Neuronal stem cell (in vitro differentiated cells): ENCODE results near the gene DCAF16. TPM values are rescaled to one million over a fixed set of nuclear protein-coding genes. Genes with fewer than 3 reads are reported as not detected.
A peak's percentile ranks its signal among the peaks of the same experiment; 100 is the strongest.

Source experiments
- DNase-seq: peaks from one replicate; pipeline ENCODE4 v3.0.0-alpha.2; 2013; ENCODE audit warnings: low spot score
- H2AFZ ChIP-seq: one replicate; pipeline ENCODE4 v1.6.1; 2013; ENCODE audit warnings: mild to moderate bottlenecking, low read length, inconsistent platforms
- H2AK5ac ChIP-seq: 2 replicates; pipeline ENCODE4 v1.6.1; 2013; ENCODE audit warnings: low read depth, mild to moderate bottlenecking, inconsistent platforms, low read length, moderate library complexity, mixed read lengths
- H2BK120ac ChIP-seq: 2 replicates; pipeline ENCODE4 v1.6.1; 2013; ENCODE audit warnings: low read depth, mild to moderate bottlenecking, inconsistent platforms, low read length, moderate library complexity, mixed read lengths
- H2BK12ac ChIP-seq: one replicate; pipeline ENCODE4 v1.6.1; 2013; ENCODE audit warnings: low read length, inconsistent platforms
- H2BK15ac ChIP-seq: 2 replicates; pipeline ENCODE4 v1.6.1; 2013; ENCODE audit warnings: mild to moderate bottlenecking, low read length, inconsistent platforms, mixed read lengths
- H2BK5ac ChIP-seq: one replicate; pipeline ENCODE4 v1.6.1; 2013; ENCODE audit warnings: inconsistent platforms, mild to moderate bottlenecking, low read length, moderate library complexity
- H3K14ac ChIP-seq: one replicate; pipeline ENCODE4 v1.6.1; 2013; ENCODE audit warnings: low read length, inconsistent platforms
- H3K18ac ChIP-seq: 2 replicates; pipeline ENCODE4 v1.6.1; 2013; ENCODE audit warnings: low read length, inconsistent platforms
- H3K23ac ChIP-seq: 2 replicates; pipeline ENCODE4 v1.6.1; 2013; ENCODE audit warnings: low read depth, mild to moderate bottlenecking, mixed read lengths, low read length, inconsistent platforms; ENCODE audit not compliant: poor library complexity
- H3K27ac ChIP-seq: replicated peaks from 3 replicates; pipeline ENCODE4 v1.5.1; 2013; ENCODE audit warnings: low read length, inconsistent platforms
- H3K27me3 ChIP-seq, 3 experiments: 2 replicates each; pipeline ENCODE4 v1.6.1; 2013; ENCODE audit warnings: low read length in 3 of 3, mild to moderate bottlenecking in 2 of 3, inconsistent platforms in 1 of 3, low read depth in 1 of 3, mixed read lengths in 1 of 3, moderate library complexity in 1 of 3; ENCODE audit not compliant: control insufficient read depth in 3 of 3, insufficient read depth in 3 of 3
- H3K36me3 ChIP-seq, 2 donors: replicated peaks in 1 of 2; 2 replicates each; pipeline ENCODE4 v1.6.1; 2013; ENCODE audit warnings: low read length in 2 of 2; ENCODE audit not compliant: control insufficient read depth in 2 of 2, insufficient read depth in 2 of 2
- H3K4ac ChIP-seq: 2 replicates; pipeline ENCODE4 v1.6.1; 2013; ENCODE audit warnings: inconsistent platforms, mild to moderate bottlenecking, low read length, moderate library complexity
- H3K4me1 ChIP-seq, 2 donors: 1 replicate in 1 of 2; 2 replicates in 1 of 2; pipeline ENCODE4 v1.6.1; 2013; ENCODE audit warnings: low read length in 2 of 2, low read depth in 1 of 2; ENCODE audit not compliant: control insufficient read depth in 2 of 2, insufficient read depth in 1 of 2
- H3K4me2 ChIP-seq: one replicate; pipeline ENCODE4 v1.6.1; 2013; ENCODE audit warnings: mild to moderate bottlenecking, low read length, inconsistent platforms; ENCODE audit not compliant: insufficient read depth, poor library complexity, severe bottlenecking
- H3K4me3 ChIP-seq, 2 donors: 2 replicates each; pipeline ENCODE4 v1.5.1; 2013; ENCODE audit warnings: low read length in 2 of 2, mild to moderate bottlenecking in 2 of 2, inconsistent platforms in 1 of 2, moderate library complexity in 1 of 2
- H3K79me1 ChIP-seq: one replicate; pipeline ENCODE4 v1.6.1; 2013; ENCODE audit warnings: low read depth, mild to moderate bottlenecking, inconsistent platforms, low read length, moderate library complexity
- H3K9ac ChIP-seq: one replicate; pipeline ENCODE4 v1.6.1; 2013; ENCODE audit warnings: mild to moderate bottlenecking, low read depth, low read length, inconsistent platforms; ENCODE audit not compliant: poor library complexity
- H3K9me3 ChIP-seq, 2 donors: replicated peaks in 1 of 2; 2 replicates each; pipeline versions ENCODE3 to v1.6.1; 2013; ENCODE audit warnings: low read length in 2 of 2, mild to moderate bottlenecking in 2 of 2, inconsistent platforms in 1 of 2, low read depth in 1 of 2, mixed read lengths in 1 of 2, moderate library complexity in 1 of 2; ENCODE audit not compliant: control insufficient read depth in 2 of 2, insufficient read depth in 1 of 2
- H4K8ac ChIP-seq: one replicate; pipeline ENCODE4 v1.6.1; 2013; ENCODE audit warnings: low read depth, mild to moderate bottlenecking, inconsistent platforms, low read length, moderate library complexity
- H4K91ac ChIP-seq: one replicate; pipeline ENCODE4 v1.6.1; 2013; ENCODE audit warnings: low read length, low read depth, mild to moderate bottlenecking, inconsistent platforms; ENCODE audit not compliant: poor library complexity
- WGBS, 2 donors: extraction: QIAGEN DNeasy Blood & Tissue Kit; methylation state at CpG; one replicate each; pipeline ENCODE4 v1.1.7; 2013; ENCODE audit warnings: missing lambda C conversion rate in 2 of 2, mixed read lengths in 1 of 2; ENCODE audit not compliant: insufficient read length in 2 of 2, insufficient replicate concordance in 1 of 2; ENCODE audit errors: extremely low coverage in 2 of 2; 5-methylcytosine and 5-hydroxymethylcytosine counted together
- polyA plus RNA-seq, 2 experiments: library from polyadenylated mRNA; stranded (reverse); fragments of 200-250 nt; gene quantifications; one replicate each; pipeline ENCODE4 v1.2.3, GENCODE V29; 2013

The DCAF16 gene
- polyA plus RNA-seq (2013, experiment 1 of 2) = 36.8 TPM
- 37.1 TPM for polyA plus RNA-seq (2013, experiment 2 of 2)

DNA sequence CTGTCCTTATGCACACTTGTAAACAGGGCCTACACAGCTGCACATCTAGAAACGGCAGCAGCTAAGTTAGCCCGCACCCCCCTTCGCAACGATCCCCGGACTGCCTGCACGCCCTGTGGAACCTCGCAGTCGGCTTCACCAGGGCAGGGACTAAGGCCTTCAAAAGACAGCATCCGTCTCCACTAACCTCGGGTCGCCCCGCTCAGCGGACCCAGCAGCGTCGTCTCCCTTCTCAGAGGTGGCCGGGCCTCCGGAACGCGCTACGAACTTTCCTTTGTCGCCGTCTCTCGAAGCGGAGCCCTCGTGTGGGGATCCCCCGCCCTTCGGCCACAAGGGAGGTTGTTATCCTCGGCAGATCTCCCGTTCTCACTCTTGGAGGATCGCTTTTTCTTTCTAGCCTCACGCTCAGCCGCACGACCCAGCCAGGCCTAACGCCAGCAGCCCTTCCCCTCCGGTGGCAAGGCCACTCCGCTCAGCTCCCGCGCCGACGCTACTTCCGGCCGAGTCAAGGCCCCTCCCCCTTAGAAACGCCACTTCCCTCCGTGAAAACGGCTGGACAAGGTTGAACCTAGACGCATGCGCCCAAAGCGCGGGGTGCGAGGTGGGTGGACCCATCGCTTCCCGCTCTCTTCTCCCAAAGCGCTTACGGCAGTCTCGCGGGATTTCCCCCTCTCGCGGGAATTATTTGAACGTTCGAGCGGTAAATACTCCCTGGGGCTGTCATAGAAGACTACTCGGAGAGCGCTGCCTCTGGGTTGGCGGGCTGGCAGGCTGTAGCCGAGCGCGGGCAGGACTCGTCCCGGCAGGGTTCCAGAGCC, at the start of gene DCAF16, which contains the start of gene NCAPG:
Gene DCAF16, minus strand, starts transcription at position 498 of the 818 bp plus-strand sequence. CDS start 6,616 bp downstream, outside the sequence.
Gene NCAPG, plus strand, starts transcription at position 720 of the 818 bp plus-strand sequence. CDS start 99 bp downstream, outside the sequence.
- Histone ChIP-seq H2BK5ac (no peak within 1 kb of the TSS), H3K23ac (peak within 1 kb of the TSS; percentile 81), H2BK15ac (no peak within 1 kb of the TSS), H3K79me1 (no peaks in the 10 kb centered on the region), H3K27ac (peak within 1 kb of the TSS; percentile 84), H3K4ac (peak within 1 kb of the TSS; percentile 61), H3K9me3 (no peaks in the 10 kb centered on the region), H3K4me2 (peak within 1 kb of the TSS; percentile 89), H2AK5ac (peak within 1 kb of the TSS; percentile 74), H3K27me3 (no peaks in the 10 kb centered on the region), H3K14ac (peak within 1 kb of the TSS; percentile 17), H3K4me1 (peaks cover 0 to 16% of the 10 kb centered on the region in 2 donors), H2BK12ac (no peak within 1 kb of the TSS), H3K4me3 (peak within 1 kb of the TSS; percentile 91 to 99), H3K36me3 (peaks cover 0 to 73% of the 10 kb centered on the region in 2 donors), H2AFZ (peak within 1 kb of the TSS; percentile 88), H4K91ac (no peak within 1 kb of the TSS), H3K18ac (peak within 1 kb of the TSS; percentile 94), H3K9ac (peak within 1 kb of the TSS; percentile 93), H4K8ac (no peak within 1 kb of the TSS), H2BK120ac (no peak within 1 kb of the TSS)
- no CpG with 5 or more reads among the region's 69 CpGs for WGBS, 2 donors
- peak; percentile 100 for DNase-seq

DNA sequence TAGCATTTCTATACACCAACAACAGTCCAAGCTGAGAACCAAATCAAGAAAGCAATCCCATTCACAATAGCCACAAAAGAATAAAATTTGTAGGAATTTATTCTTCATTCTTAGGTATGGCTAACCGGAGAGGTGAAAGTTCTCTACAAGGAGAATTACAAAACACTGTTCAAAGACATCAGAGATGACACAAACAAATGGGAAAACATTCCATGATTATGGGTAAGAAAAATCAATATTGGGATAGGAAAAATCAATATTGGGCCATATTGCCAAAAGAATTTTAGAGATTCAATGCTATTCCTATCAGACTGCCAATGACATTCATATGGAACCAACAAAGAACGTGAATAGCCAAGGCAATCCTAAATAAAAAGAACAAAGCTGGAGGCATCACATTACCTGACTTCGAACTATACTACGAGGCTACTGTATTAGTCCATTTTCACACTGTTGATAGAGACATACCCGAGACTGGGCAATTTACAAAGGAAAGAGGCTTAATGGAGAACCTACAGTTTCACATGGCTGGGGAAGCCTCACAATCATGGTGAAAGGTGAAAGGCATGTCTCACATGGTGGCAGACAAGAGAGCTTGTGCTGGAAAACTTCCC, 49.3 kb upstream of the DCAF16 start:
- H3K4me2 ChIP-seq = no peak overlapping the region
- no peaks in the 10 kb centered on the region for H3K27me3 ChIP-seq
- H3K9ac ChIP-seq = no peak overlapping the region
- H4K8ac ChIP-seq = no peak overlapping the region
- no peak overlapping the region for H4K91ac ChIP-seq
- H3K23ac ChIP-seq = no peak overlapping the region
- no peak overlapping the region for H3K4ac ChIP-seq
- DNase-seq = no peak
- no peak overlapping the region for H2BK12ac ChIP-seq
- H3K4me3 ChIP-seq = no peak overlapping the region
- no peaks in the 10 kb centered on the region for H3K79me1 ChIP-seq
- no peak overlapping the region for H2AFZ ChIP-seq
- no peak overlapping the region for H3K27ac ChIP-seq
- peaks cover 0 to 15% of the 10 kb centered on the region in 2 donors for H3K9me3 ChIP-seq
- H3K4me1 ChIP-seq = no peaks in the 10 kb centered on the region
- H2AK5ac ChIP-seq = no peak overlapping the region
- no peak overlapping the region for H3K14ac ChIP-seq
- WGBS, 2 donors = no CpG with 5 or more reads among the region's 5 CpGs
- H2BK5ac ChIP-seq = no peak overlapping the region
- H2BK120ac ChIP-seq = no peak overlapping the region
- H3K18ac ChIP-seq = no peak overlapping the region
- no peak overlapping the region for H2BK15ac ChIP-seq
- H3K36me3 ChIP-seq = peaks cover 0 to 28% of the 10 kb centered on the region in 2 donors

- no peak overlapping the region for H3K4me2 ChIP-seq
- WGBS, 2 donors = no CpG with 5 or more reads among the region's 3 CpGs
- no peak overlapping the region for H3K18ac ChIP-seq
- H3K27me3 ChIP-seq = no peaks in the 10 kb centered on the region
- H2AK5ac ChIP-seq = no peak overlapping the region
- H4K8ac ChIP-seq = no peak overlapping the region
- H2BK120ac ChIP-seq = no peak overlapping the region
- H2BK5ac ChIP-seq = no peak overlapping the region
- no peaks in the 10 kb centered on the region for H3K4me1 ChIP-seq
- H3K4me3 ChIP-seq = no peak overlapping the region
- no peaks in the 10 kb centered on the region for H3K79me1 ChIP-seq
- H3K4ac ChIP-seq = no peak overlapping the region
- H2AFZ ChIP-seq = no peak overlapping the region
- H2BK12ac ChIP-seq = no peak overlapping the region
- no peak overlapping the region for H2BK15ac ChIP-seq
- H3K14ac ChIP-seq = no peak overlapping the region
- peaks cover 0 to 11% of the 10 kb centered on the region in 2 donors for H3K36me3 ChIP-seq
- H3K23ac ChIP-seq = no peak overlapping the region
- no peak overlapping the region for H3K27ac ChIP-seq
- peaks cover 0 to 4% of the 10 kb centered on the region in 2 donors for H3K9me3 ChIP-seq
- no peak for DNase-seq
- H4K91ac ChIP-seq = no peak overlapping the region
- no peak overlapping the region for H3K9ac ChIP-seq
Measured at GRCh38 chr4:17854036-17854435, 43.5 kb upstream of the DCAF16 start.

DNA sequence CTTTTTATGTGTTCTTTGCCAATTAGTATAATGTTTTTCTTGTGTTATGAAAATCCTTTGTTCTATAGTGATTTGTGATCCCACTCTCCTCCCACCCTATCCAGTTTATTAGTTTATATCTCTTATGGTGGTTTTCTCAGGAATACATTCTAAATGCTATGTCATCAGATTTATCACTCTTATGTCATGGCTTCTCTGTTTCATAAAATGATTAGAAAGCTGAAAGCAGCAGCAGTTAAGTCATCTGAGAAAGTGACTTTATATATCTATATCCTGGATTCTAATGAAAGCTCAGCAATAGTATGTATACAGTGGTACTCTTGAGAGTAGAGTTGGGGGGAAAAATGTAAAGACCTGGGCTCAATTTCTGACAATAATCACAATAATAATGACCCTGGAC, 41.4 kb upstream of the DCAF16 start:
- no peak overlapping the region for H2BK15ac ChIP-seq
- H3K4me3 ChIP-seq = no peak overlapping the region
- H3K18ac ChIP-seq = no peak overlapping the region
- peaks cover 2 to 20% of the 10 kb centered on the region in 2 donors for H3K36me3 ChIP-seq
- H2BK5ac ChIP-seq = no peak overlapping the region
- H4K91ac ChIP-seq = no peak overlapping the region
- H3K4me2 ChIP-seq = no peak overlapping the region
- no peak overlapping the region for H2AFZ ChIP-seq
- DNase-seq = no peak
- no peak overlapping the region for H3K14ac ChIP-seq
- no peak overlapping the region for H2BK120ac ChIP-seq
- H4K8ac ChIP-seq = no peak overlapping the region
- H3K27ac ChIP-seq = no peak overlapping the region
- no peak overlapping the region for H3K23ac ChIP-seq
- H3K4me1 ChIP-seq = no peaks in the 10 kb centered on the region
- H2BK12ac ChIP-seq = no peak overlapping the region
- peaks cover 3 to 10% of the 10 kb centered on the region in 2 donors for H3K9me3 ChIP-seq
- H3K27me3 ChIP-seq = no peaks in the 10 kb centered on the region
- H3K4ac ChIP-seq = no peak overlapping the region
- H3K79me1 ChIP-seq = no peaks in the 10 kb centered on the region
- no peak overlapping the region for H3K9ac ChIP-seq
- H2AK5ac ChIP-seq = no peak overlapping the region
